ENCODE measurements around the gene CARNS1.

Gene CARNS1

GRCh38 chr11:67445515-67445914, 30.0 kb downstream of the CARNS1 start:
- Mint-ChIP-seq H3K4me3 (peak overlapping the region; percentile 46), H3K27me3 (no peaks in the 10 kb centered on the region), H3K36me3 (no peaks in the 10 kb centered on the region), H3K9me3 (ENCODE audit: low read depth) (no peaks in the 10 kb centered on the region), H3K4me1 (ENCODE audit: low read depth) (peaks cover 68% of the 10 kb centered on the region), H3K27ac (peak overlapping the region; percentile 86)

- H3K4me1 Mint-ChIP-seq (ENCODE audit: low read depth) = peaks cover 52% of the 10 kb centered on the region
- no peaks in the 10 kb centered on the region for H3K27me3 Mint-ChIP-seq
- no peaks in the 10 kb centered on the region for H3K9me3 Mint-ChIP-seq (ENCODE audit: low read depth)
- H3K27ac Mint-ChIP-seq = peak overlapping the region; percentile 41
- H3K4me3 Mint-ChIP-seq = peak overlapping the region; percentile 7
- H3K36me3 Mint-ChIP-seq = no peaks in the 10 kb centered on the region
Observed at GRCh38 chr11:67448220-67448609, 32.7 kb downstream of the CARNS1 start.

GRCh38 chr11:67449116-67449844, 33.8 kb downstream of the CARNS1 start:
- Mint-ChIP-seq H3K9me3 (ENCODE audit: low read depth) (no peaks in the 10 kb centered on the region), H3K4me1 (ENCODE audit: low read depth) (peaks cover 49% of the 10 kb centered on the region), H3K36me3 (no peaks in the 10 kb centered on the region), H3K27me3 (no peaks in the 10 kb centered on the region), H3K27ac (peak overlapping the region; percentile 52), H3K4me3 (no peak overlapping the region)

GRCh38 chr11:67450796-67451657, 35.5 kb downstream of the CARNS1 start:
- Mint-ChIP-seq H3K4me1 (ENCODE audit: low read depth) (peaks cover 31% of the 10 kb centered on the region), H3K36me3 (no peaks in the 10 kb centered on the region), H3K27me3 (no peaks in the 10 kb centered on the region), H3K9me3 (ENCODE audit: low read depth) (no peaks in the 10 kb centered on the region), H3K4me3 (no peak overlapping the region), H3K27ac (no peak overlapping the region)

- Mint-ChIP-seq H3K36me3 (no peaks in the 10 kb centered on the region), H3K27me3 (no peaks in the 10 kb centered on the region), H3K4me3 (no peak overlapping the region), H3K4me1 (ENCODE audit: low read depth) (peaks cover 28% of the 10 kb centered on the region), H3K9me3 (ENCODE audit: low read depth) (no peaks in the 10 kb centered on the region), H3K27ac (no peak overlapping the region)
Observed at GRCh38 chr11:67451658-67451976, 36.1 kb downstream of the CARNS1 start.

- Mint-ChIP-seq H3K4me3 (no peak within 1 kb of the TSS), H3K27ac (no peak within 1 kb of the TSS), H3K36me3 (no peaks in the 10 kb centered on the region), H3K4me1 (ENCODE audit: low read depth) (peaks cover 23% of the 10 kb centered on the region), H3K27me3 (no peaks in the 10 kb centered on the region), H3K9me3 (ENCODE audit: low read depth) (no peaks in the 10 kb centered on the region)
Observed at GRCh38 chr11:67452141-67452952, 36.9 kb downstream of the CARNS1 start, which contains the start of gene GPR152. GPR152 (minus strand) TSS chr11:67452729; CDS start chr11:67452724, 5 bp downstream.

- peaks cover 13% of the 10 kb centered on the region for H3K4me1 Mint-ChIP-seq (ENCODE audit: low read depth)
- no peaks in the 10 kb centered on the region for H3K27me3 Mint-ChIP-seq
- H3K27ac Mint-ChIP-seq = no peak overlapping the region
- no peak overlapping the region for H3K4me3 Mint-ChIP-seq
- no peaks in the 10 kb centered on the region for H3K9me3 Mint-ChIP-seq (ENCODE audit: low read depth)
- H3K36me3 Mint-ChIP-seq = no peaks in the 10 kb centered on the region
Observed at GRCh38 chr11:67453816-67454732, 38.6 kb downstream of the CARNS1 start.

GRCh38 chr11:67455054-67455453, 39.6 kb downstream of the CARNS1 start, which contains the start of gene CABP4:
CABP4 (plus strand) TSS chr11:67455354; CDS start chr11:67455424, 70 bp downstream.
- Mint-ChIP-seq H3K27me3 (no peaks in the 10 kb centered on the region), H3K4me1 (ENCODE audit: low read depth) (peaks cover 10% of the 10 kb centered on the region), H3K9me3 (ENCODE audit: low read depth) (no peaks in the 10 kb centered on the region), H3K27ac (peak within 1 kb of the TSS; percentile 34), H3K4me3 (no peak within 1 kb of the TSS), H3K36me3 (no peaks in the 10 kb centered on the region)

- H3K9me3 Mint-ChIP-seq (ENCODE audit: low read depth) = no peaks in the 10 kb centered on the region
- H3K27me3 Mint-ChIP-seq = no peaks in the 10 kb centered on the region
- no peak overlapping the region for H3K27ac Mint-ChIP-seq
- no peak overlapping the region for H3K4me3 Mint-ChIP-seq
- H3K36me3 Mint-ChIP-seq = no peaks in the 10 kb centered on the region
- peaks cover 6% of the 10 kb centered on the region for H3K4me1 Mint-ChIP-seq (ENCODE audit: low read depth)
Observed at GRCh38 chr11:67456068-67456705, 40.7 kb downstream of the CARNS1 start.

GRCh38 chr11:67457453-67457852, 42.0 kb downstream of the CARNS1 start:
- Mint-ChIP-seq H3K27me3 (no peaks in the 10 kb centered on the region), H3K4me3 (no peak overlapping the region), H3K27ac (no peak overlapping the region), H3K36me3 (no peaks in the 10 kb centered on the region), H3K4me1 (ENCODE audit: low read depth) (peaks cover 3% of the 10 kb centered on the region), H3K9me3 (ENCODE audit: low read depth) (no peaks in the 10 kb centered on the region)

- H3K27ac Mint-ChIP-seq = no peak overlapping the region
Observed at GRCh38 chr11:67458266-67458665, 42.8 kb downstream of the CARNS1 start.

GRCh38 chr11:67463186-67463585, 47.7 kb downstream of the CARNS1 start:
- Mint-ChIP-seq H3K9me3 (ENCODE audit: low read depth) (no peaks in the 10 kb centered on the region), H3K4me1 (ENCODE audit: low read depth) (peaks cover 30% of the 10 kb centered on the region), H3K27ac (no peak overlapping the region), H3K36me3 (no peaks in the 10 kb centered on the region), H3K4me3 (no peak overlapping the region), H3K27me3 (no peaks in the 10 kb centered on the region)

More at GRCh38 chr11:67458266-67458665, 42.8 kb downstream of the CARNS1 start:
- H3K9me3 Mint-ChIP-seq (ENCODE audit: low read depth) = no peaks in the 10 kb centered on the region
- H3K4me3 Mint-ChIP-seq = no peak overlapping the region
- H3K36me3 Mint-ChIP-seq = no peaks in the 10 kb centered on the region
- H3K4me1 Mint-ChIP-seq (ENCODE audit: low read depth) = peaks cover 4% of the 10 kb centered on the region
- no peaks in the 10 kb centered on the region for H3K27me3 Mint-ChIP-seq

GRCh38 chr11:67463680-67464410, 48.4 kb downstream of the CARNS1 start:
- peak overlapping the region; percentile 87 for H3K4me3 Mint-ChIP-seq
- H3K27me3 Mint-ChIP-seq = no peaks in the 10 kb centered on the region
- peaks cover 33% of the 10 kb centered on the region for H3K4me1 Mint-ChIP-seq (ENCODE audit: low read depth)
- no peaks in the 10 kb centered on the region for H3K9me3 Mint-ChIP-seq (ENCODE audit: low read depth)
- peak overlapping the region; percentile 91 for H3K27ac Mint-ChIP-seq
- no peaks in the 10 kb centered on the region for H3K36me3 Mint-ChIP-seq

All from activated naive CD8-positive, alpha-beta T cell (primary cell).